HG02571 (cell line): Measurements from ENCODE around the gene POLDIP2.
"Not testable (repeated sequence)": the region's sequence is repeated elsewhere in the genome, so short reads cannot be mapped to it uniquely, and the experiment has no call there.

Source experiments
- ATAC-seq: cut with Tn5 transposase; IDR thresholded peaks from one replicate; pipeline ENCODE4 v1.9.1; 2021; ENCODE audit warnings: mild to moderate bottlenecking, moderate library complexity; ENCODE audit not compliant: unreplicated experiment

POLDIP2 gene

GRCh38 chr17:28338769-28339212 is 18.5 kb downstream of the POLDIP2 start:
- not testable (repeated sequence) for ATAC-seq

DNA sequence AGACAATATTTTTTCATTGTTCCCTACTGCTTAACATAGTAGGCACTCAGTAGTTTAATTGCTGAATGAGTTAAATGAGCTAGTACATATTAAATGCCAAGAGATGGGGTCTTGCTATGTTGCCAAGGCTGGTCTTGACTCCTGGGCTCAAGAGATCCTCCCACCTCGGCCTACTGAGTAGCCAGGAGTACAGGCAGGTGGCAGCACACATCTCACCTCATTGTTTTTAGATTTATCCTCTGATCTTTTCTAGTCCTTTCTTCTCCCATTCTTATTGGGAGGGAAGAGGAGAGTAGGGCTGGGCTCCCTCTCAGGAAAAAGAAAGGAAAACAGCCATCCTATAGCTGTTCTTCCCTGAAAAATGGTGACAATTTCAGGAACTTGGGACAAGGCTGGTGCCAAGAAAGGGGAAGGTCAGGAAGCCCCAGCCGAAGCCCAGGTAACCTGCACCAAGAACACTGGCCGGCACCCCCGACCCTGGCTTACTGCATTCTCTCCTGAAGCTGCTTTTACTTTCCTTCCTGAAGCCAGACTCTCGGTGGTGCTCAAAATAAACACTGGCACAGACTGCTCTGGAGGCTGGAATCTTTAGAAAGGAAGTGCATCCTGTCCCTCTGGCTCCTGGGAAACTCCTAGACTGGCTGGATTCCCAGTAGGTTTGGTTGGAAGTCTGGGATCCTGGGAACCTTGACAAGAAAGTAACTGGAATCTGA is 19.1 kb downstream of the POLDIP2 start:
- ATAC-seq: no peak

GRCh38 chr17:28335959-28336871 is 21.1 kb downstream of the POLDIP2 start:
- ATAC-seq: no peak

- ATAC-seq: peak; percentile 94
Measured at GRCh38 chr17:28335201-28335958, 21.9 kb downstream of the POLDIP2 start, which contains the start of the genes IFT20 and TNFAIP1. Gene IFT20, minus strand, starts transcription at chr17:28335472. Its CDS starts 3,487 bp downstream, at chr17:28331985. Gene TNFAIP1, plus strand, starts transcription at chr17:28335761. Its CDS starts 3,761 bp downstream, at chr17:28339522.

GRCh38 chr17:28334666-28335200 is 22.6 kb downstream of the POLDIP2 start:
- ATAC-seq: no peak

GRCh38 chr17:28334171-28334570 is 23.2 kb downstream of the POLDIP2 start:
- ATAC-seq: no peak

DNA sequence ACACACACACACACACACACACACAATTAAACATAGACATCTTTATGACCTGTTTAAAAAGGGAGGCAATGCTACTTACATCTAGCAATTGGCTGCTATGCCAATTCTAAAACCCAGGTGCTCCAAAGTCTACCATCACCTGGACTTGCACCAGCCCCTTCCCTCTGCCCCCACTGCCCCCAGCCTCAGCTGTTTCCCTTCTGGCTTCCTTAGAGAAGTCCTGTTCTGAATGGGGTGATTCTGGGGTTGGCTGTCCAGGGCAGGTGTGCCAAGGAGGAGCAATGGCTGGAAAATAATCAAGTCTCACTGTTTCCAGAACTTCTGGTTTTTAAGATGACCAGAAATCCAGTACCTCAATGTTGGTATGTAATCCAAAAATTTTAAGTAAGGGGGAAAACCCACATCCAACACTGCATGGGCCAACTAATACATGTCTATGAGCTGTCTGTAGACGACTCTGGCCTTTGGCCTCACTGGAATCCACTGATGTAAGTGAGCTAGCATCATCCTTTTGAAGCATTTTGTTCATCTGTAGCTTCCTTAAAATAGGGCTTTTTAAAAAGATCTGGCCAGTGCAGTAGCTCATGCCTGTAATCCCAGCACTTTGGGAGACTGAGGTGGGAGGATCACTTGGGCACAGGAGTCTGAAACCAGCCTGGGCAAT is 24.1 kb downstream of the POLDIP2 start:
- ATAC-seq: no peak

DNA sequence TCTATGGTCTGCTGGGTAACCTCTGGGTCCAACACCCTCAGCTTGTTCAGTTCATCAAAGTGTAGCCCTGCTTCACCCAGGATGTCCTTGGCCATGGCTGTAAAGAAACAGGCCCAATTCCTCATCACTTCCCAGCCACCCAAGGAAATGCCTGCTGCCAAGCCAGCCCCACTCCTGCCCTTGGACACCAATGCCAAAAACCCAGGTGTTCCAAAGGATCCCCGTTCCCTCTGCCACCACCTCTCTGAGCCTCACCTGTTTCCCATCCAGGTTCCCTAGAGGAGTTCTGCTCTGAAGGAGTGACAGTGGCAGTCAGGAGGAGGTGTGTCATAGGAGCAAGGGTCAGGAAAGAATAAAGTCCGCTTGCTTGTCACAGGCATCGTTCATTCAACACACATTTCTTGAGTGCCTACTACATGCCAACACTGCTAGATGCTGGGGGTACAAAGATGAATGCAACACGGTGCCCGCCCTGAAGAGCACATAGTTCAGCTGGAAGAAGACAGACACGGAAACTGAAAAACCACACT is 25.4 kb downstream of the POLDIP2 start:
- no peak for ATAC-seq

DNA sequence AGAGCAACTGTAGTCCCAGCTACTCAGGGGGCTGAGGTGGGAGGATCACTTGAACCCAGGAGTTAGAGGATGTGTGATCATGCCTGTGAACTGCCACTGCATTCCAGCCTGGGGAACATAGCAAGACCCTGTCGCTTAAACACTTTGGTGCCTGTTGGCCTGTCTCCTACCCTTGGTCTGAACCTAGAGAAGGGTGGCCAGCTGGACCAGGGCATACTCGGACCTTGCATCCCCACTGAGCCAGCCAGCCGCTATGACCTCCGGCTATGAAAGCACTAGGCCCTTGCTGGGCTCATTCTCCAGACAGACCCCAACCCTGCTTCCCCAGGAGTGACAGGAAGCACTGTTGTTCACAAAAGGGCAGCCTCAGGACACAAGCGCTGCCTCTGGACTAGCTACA is 26.7 kb downstream of the POLDIP2 start:
- ATAC-seq: no peak

GRCh38 chr17:28328325-28328724 is 29.0 kb downstream of the POLDIP2 start:
- ATAC-seq: no peak

GRCh38 chr17:28327709-28328108 is 29.6 kb downstream of the POLDIP2 start:
- no peak for ATAC-seq

- ATAC-seq: peak; percentile 67
Measured at GRCh38 chr17:28327031-28327607, 30.2 kb downstream of the POLDIP2 start.

DNA sequence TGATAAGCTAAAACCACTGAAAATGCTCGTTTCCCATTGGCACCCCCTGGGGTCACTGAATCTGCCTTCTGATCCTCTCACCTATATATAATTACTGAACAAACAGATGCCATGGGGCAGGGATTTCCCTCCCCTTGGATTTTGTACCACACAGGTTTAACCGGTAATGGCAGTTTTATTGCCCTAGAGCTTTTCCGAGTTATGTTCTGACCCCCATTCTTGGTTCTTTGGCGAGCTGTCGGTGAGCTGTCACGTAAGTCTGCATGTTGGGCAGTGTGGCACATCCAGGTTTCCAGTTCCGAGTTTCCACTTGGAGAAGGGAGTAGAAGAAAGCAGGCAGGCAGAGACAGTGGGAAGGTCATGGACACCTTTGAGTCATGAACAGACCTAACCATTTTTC is 31.2 kb downstream of the POLDIP2 start:
- ATAC-seq: no peak

DNA sequence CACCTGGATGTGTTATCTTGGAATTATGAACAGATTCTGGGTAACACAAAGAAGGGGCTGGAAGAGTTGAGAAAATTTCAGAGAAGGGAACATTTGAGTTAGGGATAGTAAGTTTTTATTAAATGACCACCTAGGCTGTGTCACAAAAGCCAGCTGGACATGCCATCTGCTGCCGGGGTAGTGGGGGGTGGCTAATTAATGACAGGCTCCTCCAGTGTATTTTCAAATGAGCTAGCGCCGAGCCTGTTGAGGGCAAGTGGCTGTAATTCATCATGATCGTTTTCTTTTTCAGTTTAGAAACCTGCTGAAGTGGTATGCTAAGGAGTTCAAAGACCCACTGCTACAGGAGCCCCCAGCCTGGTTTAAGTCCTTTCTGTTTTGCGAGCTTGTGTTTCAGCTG is 32.1 kb downstream of the POLDIP2 start:
- no peak for ATAC-seq

DNA sequence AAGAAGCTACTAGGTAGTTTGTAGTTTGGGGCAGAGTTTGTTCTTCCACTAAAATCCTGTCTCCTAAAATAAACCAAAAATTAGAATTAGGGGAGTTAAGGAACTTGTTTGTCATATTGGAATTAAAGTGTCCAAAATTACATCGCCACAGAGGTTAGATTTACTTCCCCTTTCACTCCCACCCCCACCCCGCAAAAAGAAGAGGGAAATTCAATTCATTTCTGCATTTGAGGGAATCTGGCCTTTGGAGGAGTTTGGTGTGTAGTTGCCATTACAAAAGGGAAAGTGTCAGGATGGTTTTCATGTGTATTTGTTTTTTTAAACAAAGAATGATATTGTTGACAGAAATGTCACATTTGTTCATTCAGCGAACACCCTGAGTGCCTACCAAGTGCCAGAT is 32.5 kb downstream of the POLDIP2 start:
- no peak for ATAC-seq

DNA sequence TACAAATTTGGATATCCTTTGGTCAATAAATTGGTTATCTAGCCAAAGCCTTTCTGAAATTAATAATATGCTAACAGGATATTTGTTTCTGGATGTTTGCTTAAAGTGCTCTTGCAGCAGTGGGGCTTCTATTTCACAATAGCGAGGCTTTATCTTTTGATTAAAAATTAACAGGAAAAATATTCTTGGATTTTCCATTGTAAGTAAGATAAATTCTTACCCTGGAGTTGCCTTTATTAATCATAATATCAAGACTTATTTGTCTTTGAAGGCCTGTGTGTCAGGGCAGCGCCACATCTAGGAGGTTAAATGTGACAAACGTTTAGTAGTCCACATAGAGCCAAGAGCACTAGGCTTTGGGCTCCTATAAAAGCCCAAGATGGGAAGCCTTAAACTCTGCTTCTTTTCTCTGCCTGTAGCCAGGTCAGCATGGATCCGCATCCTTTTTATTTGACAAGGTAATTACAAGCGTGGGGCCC is 33.0 kb downstream of the POLDIP2 start:
- no peak for ATAC-seq

DNA sequence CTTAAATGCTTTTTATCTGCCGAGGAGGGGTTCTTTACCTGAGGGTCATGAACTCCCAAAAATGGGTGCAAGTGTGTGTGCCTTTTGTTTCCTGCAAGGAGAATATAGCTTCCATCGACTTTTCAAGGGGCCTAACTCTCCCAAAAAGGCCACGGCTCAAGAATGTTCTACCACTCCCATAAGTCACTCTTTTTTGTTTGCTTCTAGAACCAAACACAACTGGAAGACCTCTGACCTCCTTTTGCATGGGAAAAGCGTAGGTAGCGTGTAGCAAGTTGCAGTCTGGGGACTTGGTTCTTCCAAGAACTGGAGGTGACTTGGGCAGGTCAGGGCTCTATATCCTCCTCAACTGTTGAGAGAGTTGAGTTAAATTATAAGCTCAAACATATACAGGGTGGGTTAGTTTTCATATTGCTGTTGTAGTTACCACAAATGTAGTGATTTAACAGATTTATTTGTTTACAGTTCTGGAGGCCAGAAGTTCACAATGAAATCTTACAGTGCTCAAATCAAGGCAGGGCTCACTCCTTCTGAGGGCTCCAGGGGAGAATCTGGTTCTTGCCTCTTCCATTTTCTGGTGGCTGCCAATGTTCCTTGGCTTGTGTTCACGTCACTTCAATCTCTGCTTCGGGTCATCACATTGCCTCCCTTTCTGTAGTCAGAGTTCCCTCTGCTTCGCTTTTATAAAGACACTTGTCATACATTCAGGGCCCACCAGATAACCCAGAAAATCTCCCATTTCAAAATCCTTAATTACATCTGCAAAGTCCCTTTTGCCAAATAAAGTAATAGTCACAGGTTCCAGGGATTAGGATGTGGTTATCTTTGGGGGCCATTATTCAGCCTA is 36.9 kb downstream of the POLDIP2 start:
- ATAC-seq: no peak

DNA sequence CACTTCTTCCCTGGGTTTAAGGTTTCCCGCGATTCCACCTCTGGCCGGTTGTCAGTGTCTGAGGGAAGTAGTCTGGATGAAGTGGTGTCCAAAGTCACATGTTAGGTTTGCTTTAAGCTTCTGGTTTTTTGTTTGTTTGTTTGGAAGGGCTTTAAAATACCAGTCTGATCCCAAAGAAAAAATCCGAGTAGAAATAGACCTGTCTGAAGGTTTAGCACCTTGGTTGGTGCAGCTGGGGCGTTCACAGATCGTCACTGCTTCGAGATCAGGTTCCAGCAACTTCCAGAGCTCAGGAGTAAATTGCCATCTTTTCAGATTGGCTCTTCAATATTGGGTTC is 37.8 kb downstream of the POLDIP2 start:
- ATAC-seq: no peak
